ENCODE measurements around the gene CXCL17. TPM values are rescaled to one million over a fixed set of nuclear protein-coding genes. Genes with fewer than 3 reads are reported as not detected.

CXCL17 gene
- total and polyA plus RNA-seq, 12 donors: 0.27 to 0.50 (median 0.31) TPM; not detected in 8

DNA sequence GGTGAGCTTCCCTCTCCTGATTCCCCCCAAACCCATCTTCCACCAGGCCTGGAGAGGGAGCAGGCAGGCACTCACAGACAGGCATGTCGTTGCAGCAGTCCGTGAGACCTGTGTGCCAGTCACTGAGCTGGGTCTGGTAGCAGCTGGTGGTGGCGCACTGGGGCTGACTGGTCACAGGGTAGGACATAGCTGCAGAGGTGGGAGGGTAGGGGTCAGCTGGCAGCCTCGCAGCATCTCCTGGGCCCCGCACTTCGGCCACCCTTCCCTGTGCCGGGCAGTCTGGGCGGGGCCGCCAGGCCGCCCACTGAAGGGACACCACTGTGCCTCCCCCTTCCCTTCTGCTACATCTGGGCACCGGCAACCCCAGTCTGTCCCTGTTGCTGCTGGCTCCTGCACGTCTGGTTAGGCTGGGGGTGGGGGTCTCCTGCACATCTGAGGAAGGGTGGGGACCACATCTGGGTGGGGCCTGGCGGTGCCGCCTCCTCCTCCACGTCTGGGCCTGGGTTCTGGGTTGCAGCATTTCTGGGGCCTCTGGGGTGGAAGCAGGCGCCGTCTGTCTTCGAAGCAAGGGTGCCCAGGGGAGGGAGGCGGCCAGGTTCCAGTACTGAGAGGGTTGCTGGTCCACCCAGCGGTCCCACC is 53.8 kb downstream of the CXCL17 start:
- Histone ChIP-seq H3K9me3 (replicated peaks in 1 of 3) (no peaks in the 10 kb centered on the region), H3K27ac (no peak overlapping the region), H3K27me3 (peaks cover 9% of the 10 kb centered on the region), H3K36me3 (replicated peaks in 1 of 2) (no peaks in the 10 kb centered on the region), H3K4me1 (replicated peaks in 1 of 2) (peaks cover 4 to 5% of the 10 kb centered on the region in 2 donors), H3K4me3 (no peak overlapping the region)
- no peak for TF ChIP-seq POLR2A (IDR thresholded peaks at IDR 0.05)
- TF ChIP-seq, protein P1, sequence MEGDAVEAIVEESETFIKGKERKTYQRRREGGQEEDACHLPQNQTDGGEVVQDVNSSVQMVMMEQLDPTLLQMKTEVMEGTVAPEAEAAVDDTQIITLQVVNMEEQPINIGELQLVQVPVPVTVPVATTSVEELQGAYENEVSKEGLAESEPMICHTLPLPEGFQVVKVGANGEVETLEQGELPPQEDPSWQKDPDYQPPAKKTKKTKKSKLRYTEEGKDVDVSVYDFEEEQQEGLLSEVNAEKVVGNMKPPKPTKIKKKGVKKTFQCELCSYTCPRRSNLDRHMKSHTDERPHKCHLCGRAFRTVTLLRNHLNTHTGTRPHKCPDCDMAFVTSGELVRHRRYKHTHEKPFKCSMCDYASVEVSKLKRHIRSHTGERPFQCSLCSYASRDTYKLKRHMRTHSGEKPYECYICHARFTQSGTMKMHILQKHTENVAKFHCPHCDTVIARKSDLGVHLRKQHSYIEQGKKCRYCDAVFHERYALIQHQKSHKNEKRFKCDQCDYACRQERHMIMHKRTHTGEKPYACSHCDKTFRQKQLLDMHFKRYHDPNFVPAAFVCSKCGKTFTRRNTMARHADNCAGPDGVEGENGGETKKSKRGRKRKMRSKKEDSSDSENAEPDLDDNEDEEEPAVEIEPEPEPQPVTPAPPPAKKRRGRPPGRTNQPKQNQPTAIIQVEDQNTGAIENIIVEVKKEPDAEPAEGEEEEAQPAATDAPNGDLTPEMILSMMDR (IDR thresholded peaks at IDR 0.05): no peak
- WGBS, 4 donors: 76 to 78% (median 77%) methylated on average over 11 to 20 of the region's 20 CpGs
- intact Hi-C loops (cut with DNase I): no loop called here
- no peak for DNase-seq

DNA sequence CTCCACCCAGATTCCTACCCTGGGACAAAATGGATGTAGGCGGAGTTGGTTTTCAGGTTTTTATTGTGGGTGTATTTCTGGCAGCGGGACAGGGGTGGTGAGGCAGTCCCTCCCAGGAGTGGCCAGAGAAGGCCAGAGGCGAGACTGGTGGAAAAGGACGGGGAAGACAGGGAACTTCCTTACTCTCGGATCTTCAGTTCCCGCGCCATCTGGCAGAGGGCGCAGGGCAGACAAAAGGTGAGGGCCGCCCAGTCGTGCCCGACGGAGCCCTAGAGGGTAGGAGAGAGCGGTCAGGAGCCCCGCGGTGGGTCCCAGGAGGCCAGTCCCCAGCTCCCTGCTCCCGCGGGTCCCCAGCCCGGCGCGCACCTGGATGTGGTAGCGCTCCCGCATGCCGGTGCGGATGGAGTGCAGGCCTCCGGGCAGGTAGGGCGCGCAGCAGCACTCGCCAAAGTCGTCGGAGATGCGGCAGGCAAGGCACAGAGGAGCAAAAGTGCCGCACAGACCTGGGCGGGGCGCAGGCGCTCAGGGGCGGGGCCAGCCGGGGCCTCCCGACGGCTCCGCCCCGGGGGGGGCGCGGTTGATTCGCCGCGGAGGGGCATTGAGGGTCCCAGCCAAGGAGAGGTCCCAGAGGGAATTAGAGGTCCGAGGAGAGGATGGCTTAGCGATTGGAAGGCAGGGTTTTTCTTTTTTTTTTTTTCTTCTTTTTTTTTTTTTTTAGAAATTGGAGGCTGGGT is 55.6 kb downstream of the CXCL17 start:
- Histone ChIP-seq H3K27ac (peak overlapping the region in 1 of 5 donors; percentile 80), H3K4me3 (peak overlapping the region in 2 of 4 donors; percentile 29 to 63), H3K9me3 (replicated peaks in 1 of 3) (no peaks in the 10 kb centered on the region), H3K4me1 (replicated peaks in 1 of 2) (peaks cover 4 to 5% of the 10 kb centered on the region in 2 donors), H3K36me3 (replicated peaks in 1 of 2) (no peaks in the 10 kb centered on the region), H3K27me3 (peaks cover 9% of the 10 kb centered on the region)
- WGBS, 4 donors: 1 to 4% (median 3%) methylated on average over 24 to 48 of the region's 48 CpGs
- intact Hi-C loops (cut with DNase I): no loop called here
- DNase-seq: peak; percentile 67 to 84 (median 76)
- TF ChIP-seq, protein P1 (IDR thresholded peaks at IDR 0.05): peak; percentile 35 to 65 (median 56)
- TF ChIP-seq POLR2A (IDR thresholded peaks at IDR 0.05): peak in 1 of 2 donors; percentile 7

DNA sequence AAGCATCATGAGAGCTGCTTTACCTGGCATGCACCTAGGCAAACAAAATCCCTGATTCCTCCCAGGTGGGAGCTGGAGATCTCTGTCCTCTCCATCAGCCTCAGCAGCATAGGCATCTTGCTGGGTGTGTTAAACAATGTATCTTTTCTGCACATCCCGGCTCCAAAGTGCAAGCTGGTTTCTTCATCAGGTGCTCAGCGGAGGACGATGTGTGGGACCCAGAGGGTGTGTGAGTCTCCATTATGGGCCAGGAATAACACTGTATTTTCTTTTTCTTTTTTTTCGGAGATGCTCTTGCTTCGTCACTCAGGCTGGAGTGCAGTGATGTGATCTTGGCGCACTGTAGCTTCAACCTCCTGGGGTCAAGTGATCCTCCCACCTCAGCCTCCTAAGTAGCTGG is 62.6 kb downstream of the CXCL17 start:
- no peak for DNase-seq
- H3K4me1 ChIP-seq (replicated peaks in 1 of 2): no peaks in the 10 kb centered on the region
- no peak overlapping the region for H3K27ac ChIP-seq
- peaks cover 0 to 7% of the 10 kb centered on the region in 2 donors for H3K36me3 ChIP-seq (replicated peaks in 1 of 2)
- WGBS, 4 donors: 72 to 75% (median 75%) methylated on average over 6 of the region's 6 CpGs
- no peaks in the 10 kb centered on the region for H3K9me3 ChIP-seq (replicated peaks in 1 of 3)
- no peak for TF ChIP-seq POLR2A (IDR thresholded peaks at IDR 0.05)
- TF ChIP-seq, protein P1 (IDR thresholded peaks at IDR 0.05): no peak
- no peak overlapping the region for H3K4me3 ChIP-seq
- no peaks in the 10 kb centered on the region for H3K27me3 ChIP-seq
- intact Hi-C loops (cut with DNase I): no loop called here

Small RNA genes within 50 kb of the gene (small RNA-seq; reads per million reads assigned to genes)
- gene RNU4-60P: 0 reads per million in 2 donors

Other genes with a start within 250 kb of the CXCL17 start
- gene DEDD2, start 225.3 kb downstream of the CXCL17 start, total RNA-seq: 10 to 100 TPM; 27.1 to 54.8 (median 32.0) TPM
- gene DEDD2, start 225.3 kb downstream of the CXCL17 start, polyA plus RNA-seq: 10 to 100 TPM; 26.0 to 39.9 (median 26.2) TPM
- 10 to 100 TPM in 2 of 9 donors, 1 to 10 TPM in 7; 4.2 to 12.5 (median 8.9) TPM for gene ZNF526, start 222.6 kb downstream of the CXCL17 start, total RNA-seq
- gene ZNF526, start 222.6 kb downstream of the CXCL17 start, polyA plus RNA-seq: 1 to 10 TPM; 2.0 to 5.1 (median 2.9) TPM
- gene GSK3A, start 200.3 kb downstream of the CXCL17 start, total RNA-seq: 10 to 100 TPM; 19.5 to 61.9 (median 41.3) TPM
- 10 to 100 TPM; 51.0 to 94.9 (median 65.5) TPM for gene GSK3A, start 200.3 kb downstream of the CXCL17 start, polyA plus RNA-seq
- 10 to 100 TPM; 11.4 to 71.2 (median 55.0) TPM for gene ERF, start 187.8 kb downstream of the CXCL17 start, total RNA-seq
- gene ERF, start 187.8 kb downstream of the CXCL17 start, polyA plus RNA-seq: 100 to 1,000 TPM in 1 of 3 donors, 10 to 100 TPM in 2; 14.3 to 147 (median 44.1) TPM
- 100 to 1,000 TPM in 1 of 9 donors, 10 to 100 TPM in 8; 11.9 to 119 (median 72.1) TPM for gene CIC, start 173.7 kb downstream of the CXCL17 start, total RNA-seq
- gene CIC, start 173.7 kb downstream of the CXCL17 start, polyA plus RNA-seq: 100 to 1,000 TPM in 1 of 3 donors, 10 to 100 TPM in 2; 13.3 to 171 (median 61.7) TPM
- gene PRR19, start 140.8 kb downstream of the CXCL17 start, total RNA-seq: 1 to 10 TPM in 7 of 9 donors, under 1 TPM in 2; 0.61 to 2.5 (median 1.6) TPM
- 1 to 10 TPM in 2 of 3 donors, under 1 TPM in 1; 0.51 to 2.3 (median 1.2) TPM for gene PRR19, start 140.8 kb downstream of the CXCL17 start, polyA plus RNA-seq
- gene PAFAH1B3, start 140.3 kb downstream of the CXCL17 start, total RNA-seq: 10 to 100 TPM; 22.7 to 59.8 (median 33.6) TPM
- 10 to 100 TPM; 15.9 to 56.4 (median 37.0) TPM for gene PAFAH1B3, start 140.3 kb downstream of the CXCL17 start, polyA plus RNA-seq
- 1 to 10 TPM in 5 of 9 donors, under 1 TPM in 1, not detected in 3; 0.94 to 5.9 (median 2.8) TPM for gene TMEM145, start 129.6 kb downstream of the CXCL17 start, total RNA-seq
- 10 to 100 TPM in 1 of 3 donors, 1 to 10 TPM in 2; 4.5 to 31.7 (median 5.4) TPM for gene TMEM145, start 129.6 kb downstream of the CXCL17 start, polyA plus RNA-seq
- 10 to 100 TPM in 8 of 9 donors, 1 to 10 TPM in 1; 9.0 to 51.9 (median 31.3) TPM for gene MEGF8, start 117.3 kb downstream of the CXCL17 start, total RNA-seq
- 10 to 100 TPM in 2 of 3 donors, 1 to 10 TPM in 1; 7.2 to 29.0 (median 13.0) TPM for gene MEGF8, start 117.3 kb downstream of the CXCL17 start, polyA plus RNA-seq
- gene CNFN, start 52.6 kb downstream of the CXCL17 start, total RNA-seq: 1 to 10 TPM in 6 of 9 donors, under 1 TPM in 1, not detected in 2; 0.78 to 4.7 (median 3.4) TPM
- 10 to 100 TPM in 1 of 3 donors, 1 to 10 TPM in 2; 1.2 to 20.9 (median 7.4) TPM for gene CNFN, start 52.6 kb downstream of the CXCL17 start, polyA plus RNA-seq
- gene LIPE, start 15.6 kb downstream of the CXCL17 start, total RNA-seq: 100 to 1,000 TPM in 1 of 9 donors, 10 to 100 TPM in 8; 11.2 to 230 (median 39.5) TPM
- gene LIPE, start 15.6 kb downstream of the CXCL17 start, polyA plus RNA-seq: 100 to 1,000 TPM in 1 of 3 donors, 10 to 100 TPM in 2; 29.9 to 204 (median 68.6) TPM
- 10 to 100 TPM; 12.1 to 35.2 (median 26.0) TPM for gene CEACAM1, start 85.5 kb upstream of the CXCL17 start, total RNA-seq
- 10 to 100 TPM; 15.5 to 59.5 (median 17.7) TPM for gene CEACAM1, start 85.5 kb upstream of the CXCL17 start, polyA plus RNA-seq
- under 1 TPM in 1 of 9 donors, not detected in 8; 0.17 TPM for gene CEACAM8, start 152.0 kb upstream of the CXCL17 start, total RNA-seq
- not detected for gene CEACAM8, start 152.0 kb upstream of the CXCL17 start, polyA plus RNA-seq